ENCODE measurements around the gene SMARCC1. TPM values are rescaled to one million over a fixed set of nuclear protein-coding genes. Genes with fewer than 3 reads are reported as not detected.
"Not testable (repeated sequence)": the region's sequence is repeated elsewhere in the genome, so short reads cannot be mapped to it uniquely, and the experiment has no call there.

The SMARCC1 gene
- total RNA-seq, 2 donors from 2014 or later: 37.2 to 38.7 TPM

GRCh38 chr3:47762233-47762632 is 19.5 kb downstream of the SMARCC1 start:
- DNase-seq (ENCODE audit: low spot score): no peak
- H3K27ac ChIP-seq: peak overlapping the region in 1 of 2 donors; percentile 33
- TF ChIP-seq CTCF (IDR thresholded peaks at IDR 0.05): no peak
- H3K27me3 ChIP-seq (replicated peaks; ENCODE audit: insufficient read depth): no peaks in the 10 kb centered on the region
- H3K9me3 ChIP-seq: no peaks in the 10 kb centered on the region
- no peak overlapping the region for H3K4me3 ChIP-seq
- no peak for ATAC-seq (ENCODE audit: insufficient number of reproducible peaks, low FRiP score, low read depth)
- no peaks in the 10 kb centered on the region for H3K36me3 ChIP-seq
- peaks cover 6 to 20% of the 10 kb centered on the region in 2 donors for H3K4me1 ChIP-seq (ENCODE audit: control insufficient read depth in 1 of 2, low read depth in 2 of 2)

DNA sequence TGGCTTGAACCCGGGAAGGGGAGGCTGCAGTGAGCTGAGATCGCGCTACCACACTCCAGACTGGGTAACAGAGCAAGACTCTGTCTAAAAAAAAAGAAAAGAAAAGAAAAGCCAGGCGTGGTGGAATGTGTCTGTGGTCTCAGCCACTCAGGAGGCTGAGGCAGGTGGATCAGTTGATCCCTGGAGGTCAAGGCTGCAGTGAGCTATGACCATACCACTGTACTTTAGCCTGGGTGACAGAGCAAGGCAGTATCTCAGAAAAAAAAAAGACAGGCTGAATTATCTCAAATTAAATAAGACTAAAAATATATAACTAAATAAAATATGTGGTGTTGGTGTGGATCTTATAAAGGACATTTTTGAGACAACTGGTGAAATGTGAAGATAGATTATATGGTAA is 20.6 kb downstream of the SMARCC1 start:
- Histone ChIP-seq H3K36me3 (no peaks in the 10 kb centered on the region), H3K4me3 (no peak overlapping the region), H3K4me1 (ENCODE audit: control insufficient read depth in 1 of 2, low read depth in 2 of 2) (peaks cover 2 to 16% of the 10 kb centered on the region in 2 donors), H3K27me3 (replicated peaks; ENCODE audit: insufficient read depth) (no peaks in the 10 kb centered on the region), H3K9me3 (no peaks in the 10 kb centered on the region), H3K27ac (no peak overlapping the region)
- DNase-seq (ENCODE audit: low spot score) (no peak), ATAC-seq (ENCODE audit: insufficient number of reproducible peaks, low FRiP score, low read depth) (no peak)
- TF ChIP-seq CTCF (IDR thresholded peaks at IDR 0.05): no peak

DNA sequence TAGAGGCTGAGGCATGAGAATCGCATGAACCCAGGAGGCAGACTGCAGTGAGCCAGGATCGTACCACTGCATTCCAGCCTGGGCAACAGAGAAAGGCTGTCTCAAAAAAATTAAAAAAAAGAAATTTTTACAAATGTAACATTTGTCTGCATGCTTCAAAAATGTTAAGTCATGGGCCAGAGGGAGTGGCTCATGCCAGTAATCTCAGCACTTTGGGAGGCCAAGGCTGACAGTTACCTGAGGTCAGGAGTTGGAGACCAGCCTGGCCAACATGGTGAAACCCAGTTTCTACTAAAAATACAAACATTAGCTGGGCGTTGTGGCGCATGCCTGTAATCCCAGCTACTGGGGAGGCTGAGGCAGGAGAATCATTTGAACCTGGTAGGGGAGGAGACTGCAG is 21.5 kb downstream of the SMARCC1 start:
- not testable (repeated sequence) for H3K27ac ChIP-seq; ATAC-seq (ENCODE audit: insufficient number of reproducible peaks, low FRiP score, low read depth); H3K9me3 ChIP-seq; H3K4me3 ChIP-seq; DNase-seq (ENCODE audit: low spot score); H3K27me3 ChIP-seq (replicated peaks; ENCODE audit: insufficient read depth); H3K36me3 ChIP-seq
- H3K4me1 ChIP-seq (ENCODE audit: control insufficient read depth in 1 of 2, low read depth in 2 of 2): peaks cover 2 to 11% of the 10 kb centered on the region in 2 donors

GRCh38 chr3:47758261-47759025 is 23.2 kb downstream of the SMARCC1 start:
- Histone ChIP-seq H3K4me3 (no peak overlapping the region), H3K4me1 (ENCODE audit: control insufficient read depth in 1 of 2, low read depth in 2 of 2) (peaks cover 2 to 11% of the 10 kb centered on the region in 2 donors), H3K36me3 (no peaks in the 10 kb centered on the region), H3K27me3 (replicated peaks; ENCODE audit: insufficient read depth) (no peaks in the 10 kb centered on the region), H3K27ac (no peak overlapping the region), H3K9me3 (no peaks in the 10 kb centered on the region)
- no peak for ATAC-seq (ENCODE audit: insufficient number of reproducible peaks, low FRiP score, low read depth)
- no peak for TF ChIP-seq CTCF (IDR thresholded peaks at IDR 0.05)
- DNase-seq (ENCODE audit: low spot score): no peak

DNA sequence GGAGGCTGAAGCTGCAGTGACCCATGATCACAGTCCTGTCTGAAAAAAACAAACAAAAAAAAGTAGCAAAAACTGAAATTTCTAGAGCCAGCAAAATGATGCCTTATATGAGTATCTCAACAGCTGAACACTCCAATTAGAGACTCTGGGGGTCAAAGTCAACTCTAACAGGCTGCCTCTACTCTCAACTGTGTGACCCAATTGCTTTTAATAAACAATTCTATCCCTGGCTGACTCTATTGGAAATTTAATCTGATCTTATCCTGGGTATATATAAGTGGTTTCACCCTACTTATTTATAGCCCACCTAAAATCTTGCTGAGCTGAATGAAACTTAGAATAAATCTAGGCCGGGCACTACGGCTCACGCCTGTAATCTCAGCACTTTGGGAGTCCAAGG is 29.0 kb downstream of the SMARCC1 start:
- DNase-seq (ENCODE audit: low spot score) (no peak), ATAC-seq (ENCODE audit: insufficient number of reproducible peaks, low FRiP score, low read depth) (no peak)
- Histone ChIP-seq H3K27me3 (replicated peaks; ENCODE audit: insufficient read depth) (no peaks in the 10 kb centered on the region), H3K36me3 (no peaks in the 10 kb centered on the region), H3K4me1 (ENCODE audit: control insufficient read depth in 1 of 2, low read depth in 2 of 2) (no peaks in the 10 kb centered on the region), H3K9me3 (no peaks in the 10 kb centered on the region), H3K4me3 (no peak overlapping the region), H3K27ac (no peak overlapping the region)
- TF ChIP-seq CTCF (IDR thresholded peaks at IDR 0.05): no peak

DNA sequence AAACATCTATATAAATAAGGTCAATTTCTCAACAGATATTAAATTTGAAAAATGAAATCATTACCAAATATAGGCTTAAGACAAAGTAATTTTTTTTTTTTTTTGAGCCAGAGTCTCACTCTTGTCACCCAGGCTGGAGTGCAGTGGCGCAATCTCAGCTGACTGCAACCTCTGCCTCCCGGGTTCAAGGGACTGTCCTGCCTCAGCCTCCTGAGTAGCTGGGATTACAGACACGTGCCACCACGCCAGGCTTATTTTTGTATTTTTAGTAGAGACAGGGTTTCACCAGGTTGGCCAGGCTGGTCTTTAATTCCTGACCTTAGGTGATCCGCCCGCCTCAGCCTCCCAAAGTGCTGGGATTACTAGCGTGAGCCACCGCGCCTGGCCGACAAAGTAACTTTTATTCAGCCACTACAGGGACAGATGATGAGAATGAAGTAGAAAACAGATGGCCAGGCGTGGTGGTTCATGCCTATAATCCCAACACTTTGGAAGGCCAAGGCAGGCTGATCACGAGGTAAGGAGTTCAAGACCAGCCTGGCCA is 30.8 kb downstream of the SMARCC1 start:
- H3K4me1 ChIP-seq (ENCODE audit: control insufficient read depth in 1 of 2, low read depth in 2 of 2); H3K4me3 ChIP-seq; H3K27ac ChIP-seq; H3K9me3 ChIP-seq; H3K36me3 ChIP-seq; DNase-seq (ENCODE audit: low spot score); ATAC-seq (ENCODE audit: insufficient number of reproducible peaks, low FRiP score, low read depth); H3K27me3 ChIP-seq (replicated peaks; ENCODE audit: insufficient read depth): not testable (repeated sequence)

All from thoracic aorta (tissue), 2 donors.